HepG2 (cell line): Measurements from ENCODE around the gene S1PR2. TPM values are rescaled to one million over a fixed set of nuclear protein-coding genes. Genes with fewer than 3 reads are reported as not detected.
A peak's percentile ranks its signal among the peaks of the same experiment; 100 is the strongest.

Experiments used
- BCL6 ChIP-seq: IDR thresholded peaks from 2 replicates; pipeline ENCODE4 v1.6.1; 2016; ENCODE audit warnings: missing genetic modification reagents, missing compliant biosample characterization
- CBFB ChIP-seq: sonication (generic); formaldehyde crosslinking; IDR thresholded peaks from 2 replicates; pipeline ENCODE4 v1.4.0; 2020; ENCODE audit warnings: missing genetic modification reagents
- CBX2 ChIP-seq, 2 experiments: fragments of 200-600 bp in 1 of 2; sonication (generic); formaldehyde crosslinking in 1 of 2; IDR thresholded peaks; 2 replicates each; pipeline versions ENCODE4 v1.7.0 to v1.8.1; 2018 to 2022; ENCODE audit warnings: low read depth in 2 of 2, low read length in 1 of 2, mild to moderate bottlenecking in 1 of 2, missing genetic modification reagents in 1 of 2
- DNMT1 ChIP-seq: sonication (generic); formaldehyde crosslinking; IDR thresholded peaks from 2 replicates; pipeline ENCODE4 v1.5.1; 2020; ENCODE audit warnings: mild to moderate bottlenecking, missing genetic modification reagents
- DNMT3B ChIP-seq: conservative IDR thresholded peaks from 2 replicates; pipeline ENCODE4 v1.6.1; 2016; ENCODE audit warnings: missing biosample characterization, control low read depth
- DR1 ChIP-seq: sonication (generic); formaldehyde crosslinking; IDR thresholded peaks from 2 replicates; pipeline ENCODE4 v1.8.0; 2021; ENCODE audit warnings: mild to moderate bottlenecking, missing genetic modification reagents, inconsistent platforms
- FOXA3 ChIP-seq: IDR thresholded peaks from 2 replicates; pipeline ENCODE4 v1.6.1; 2016; ENCODE audit warnings: missing genetic modification reagents, missing compliant biosample characterization
- FOXJ3 ChIP-seq: sonication (generic); formaldehyde crosslinking; IDR thresholded peaks from 2 replicates; pipeline ENCODE4 v1.4.0; 2020; ENCODE audit warnings: missing genetic modification reagents, mild to moderate bottlenecking, borderline replicate concordance
- HNRNPL ChIP-seq: fragments of 200-400 bp; formaldehyde crosslinking; IDR thresholded peaks from 2 replicates; pipeline ENCODE4 v1.6.1; 2017; ENCODE audit warnings: mild to moderate bottlenecking, low read depth, low read length
- HOXA5 ChIP-seq: sonication (generic); formaldehyde crosslinking; IDR thresholded peaks from 2 replicates; pipeline ENCODE4 v1.4.0; 2020; ENCODE audit warnings: missing genetic modification reagents
- IRF1 ChIP-seq: sonication (generic); formaldehyde crosslinking; IDR thresholded peaks from 2 replicates; pipeline ENCODE4 v1.4.0; 2020; ENCODE audit warnings: low read depth, mild to moderate bottlenecking, missing genetic modification reagents
- KDM1A ChIP-seq: IDR thresholded peaks from 2 replicates; pipeline ENCODE4 v1.6.1; 2016; ENCODE audit warnings: missing compliant biosample characterization
- KDM5A ChIP-seq: fragments of 200-600 bp; sonication (generic); IDR thresholded peaks from 2 replicates; pipeline ENCODE4 v1.7.0; 2018; ENCODE audit warnings: antibody characterized with exemption, mild to moderate bottlenecking, low read length, borderline replicate concordance
- KLF15 ChIP-seq: sonication (generic); formaldehyde crosslinking; IDR thresholded peaks from 2 replicates; pipeline ENCODE4 v1.8.1; 2023; ENCODE audit warnings: borderline replicate concordance, mild to moderate bottlenecking, inconsistent platforms, missing genetic modification reagents, mixed read lengths
- MATR3 ChIP-seq: sonication (generic); formaldehyde crosslinking; IDR thresholded peaks from 2 replicates; pipeline ENCODE4 v1.4.0; 2020; ENCODE audit warnings: missing genetic modification reagents
- MLLT10 ChIP-seq: sonication (generic); formaldehyde crosslinking; IDR thresholded peaks from 2 replicates; pipeline ENCODE4 v1.4.0; 2020; ENCODE audit warnings: missing genetic modification reagents
- NFKBIZ ChIP-seq: IDR thresholded peaks from 2 replicates; pipeline ENCODE4 v1.6.1; 2018; ENCODE audit warnings: missing genetic modification reagents, missing compliant biosample characterization
- NFYC ChIP-seq: IDR thresholded peaks from 2 replicates; pipeline ENCODE4 v1.6.1; 2016; ENCODE audit warnings: missing genetic modification reagents, missing compliant biosample characterization
- NR2C2 ChIP-seq: sonication (generic); formaldehyde crosslinking; IDR thresholded peaks from 2 replicates; pipeline ENCODE4 v1.4.0; 2020; ENCODE audit warnings: missing genetic modification reagents, mild to moderate bottlenecking, moderate library complexity, borderline replicate concordance
- PAF1 ChIP-seq: IDR thresholded peaks from 2 replicates; pipeline ENCODE4 v1.6.1; 2016; ENCODE audit warnings: missing genetic modification reagents, missing compliant biosample characterization
- PLRG1 ChIP-seq: fragments of 450-650 bp; conservative IDR thresholded peaks from 2 replicates; pipeline ENCODE4 v1.6.1; 2016
- POLR2AphosphoS5 ChIP-seq: IDR thresholded peaks from 2 replicates; pipeline ENCODE4 v1.6.1; 2012; ENCODE audit warnings: low read depth, low read length
- RNF2 ChIP-seq: fragments of 450-650 bp; conservative IDR thresholded peaks from 2 replicates; pipeline ENCODE4 v1.6.1; 2016; ENCODE audit warnings: low read depth
- SP140L ChIP-seq: sonication (generic); formaldehyde crosslinking; IDR thresholded peaks from 2 replicates; pipeline ENCODE4 v1.4.0; 2020; ENCODE audit warnings: missing genetic modification reagents, borderline replicate concordance
- YY1 ChIP-seq: IDR thresholded peaks from 2 replicates; pipeline ENCODE4 v1.6.1; 2011; ENCODE audit warnings: low read length, low read depth, moderate library complexity, mild to moderate bottlenecking; ENCODE audit not compliant: insufficient read depth, insufficient replicate concordance
- ZNF329 ChIP-seq: sonication (generic); formaldehyde crosslinking; IDR thresholded peaks from 2 replicates; pipeline ENCODE4 v1.9.0; 2021; ENCODE audit warnings: low read depth, mild to moderate bottlenecking, missing genetic modification reagents
- ZNF431 ChIP-seq: sonication (generic); formaldehyde crosslinking; IDR thresholded peaks from 2 replicates; pipeline ENCODE4 v1.9.0; 2022; ENCODE audit warnings: missing genetic modification reagents, low read depth, mild to moderate bottlenecking, borderline replicate concordance
- ZNF543 ChIP-seq: sonication (generic); formaldehyde crosslinking; IDR thresholded peaks from 2 replicates; pipeline ENCODE4 v1.4.0; 2020; ENCODE audit warnings: mild to moderate bottlenecking, missing genetic modification reagents
- ZNF674 ChIP-seq: sonication (generic); formaldehyde crosslinking; IDR thresholded peaks from 2 replicates; pipeline ENCODE4 v1.5.0; 2020; ENCODE audit warnings: low read depth, mild to moderate bottlenecking, missing genetic modification reagents
- ZNF773 ChIP-seq: sonication (generic); formaldehyde crosslinking; IDR thresholded peaks from 2 replicates; pipeline ENCODE4 v1.4.0; 2020; ENCODE audit warnings: missing genetic modification reagents, borderline replicate concordance
- ZNF775 ChIP-seq: sonication (generic); formaldehyde crosslinking; IDR thresholded peaks from 2 replicates; pipeline ENCODE4 v1.4.0; 2020; ENCODE audit warnings: missing genetic modification reagents, mild to moderate bottlenecking, moderate library complexity, borderline replicate concordance
- ZNF83 ChIP-seq: sonication (generic); formaldehyde crosslinking; IDR thresholded peaks from 2 replicates; pipeline ENCODE4 v1.4.0; 2020; ENCODE audit warnings: missing genetic modification reagents, mild to moderate bottlenecking, borderline replicate concordance
- polyA plus RNA-seq, 8 experiments: library from polyadenylated mRNA; depleted of rRNA in 3 of 8; stranded (reverse) in 7 of 8; unstranded in 1 of 8; fragments of >200 nt; fragmentation: Illumina TruSeq in 4 of 8; extraction: Trizol in 4 of 8; gene quantifications; 2 replicates each; pipeline versions ENCODE4 v1.2.1 to v1.2.3, GENCODE V29; 2011 to 2016; ENCODE audit warnings: low read depth in 4 of 8, missing spikeins in 1 of 8, mixed read lengths in 1 of 8; ENCODE audit not compliant: insufficient read depth in 1 of 8
- total RNA-seq, 5 experiments: library from RNA; depleted of rRNA; stranded (reverse); fragments of >200 nt; fragmentation: Illumina TruSeq; extraction: Trizol; gene quantifications; 2 replicates each; pipeline ENCODE4 v1.2.3, GENCODE V29; 2016; ENCODE audit warnings: low read depth in 1 of 5

Gene S1PR2
- total and polyA plus RNA-seq, 2 of the 13 experiments (the other 11 are each of a cell fraction or from before 2014, with no cell fraction given): 0.91 to 1.3 TPM

GRCh38 chr19:10251792-10252694, 20.9 kb upstream of the S1PR2 start, which contains the start of gene MRPL4 (continued):
- TF ChIP-seq IRF1: 0 out of 2 replicates have a peak, but pooled peaks have one; percentile 33
- 0 out of 2 replicates have a peak, but pooled peaks have one; percentile 38 for TF ChIP-seq BCL6 (CRISPR knock-in tag)
- peak; percentile 27; the same call in 1 of the 2 replicates for TF ChIP-seq NFKBIZ (CRISPR knock-in tag)
- no peak for TF ChIP-seq ZNF773 (CRISPR knock-in tag)
- peak; percentile 90 for TF ChIP-seq NFYC
- TF ChIP-seq ZNF431 (CRISPR knock-in tag): peak; percentile 87
- peak; percentile 67; the same call in 1 of the 2 replicates for TF ChIP-seq FOXA3 (CRISPR knock-in tag)
- TF ChIP-seq YY1: peak; percentile 66
- TF ChIP-seq ZNF543 (CRISPR knock-in tag): no peak
- no peak for TF ChIP-seq KLF15 (CRISPR knock-in tag)
- TF ChIP-seq CBFB (CRISPR knock-in tag): peak; percentile 94; the same call in 1 of the 2 replicates
- no peak for TF ChIP-seq KDM1A (CRISPR knock-in tag)
- no peak for TF ChIP-seq PAF1 (CRISPR knock-in tag)
- peak; percentile 86; the same call in 1 of the 2 replicates for TF ChIP-seq DNMT1 (CRISPR knock-in tag)
- peak; percentile 93 for TF ChIP-seq HOXA5
- peak; percentile 97 for TF ChIP-seq KDM5A
- TF ChIP-seq SP140L (CRISPR knock-in tag): no peak
- no peak for TF ChIP-seq FOXJ3 (CRISPR knock-in tag)
- TF ChIP-seq POLR2AphosphoS5: peak; percentile 79
- TF ChIP-seq PLRG1: no peak
- TF ChIP-seq NR2C2 (CRISPR knock-in tag): peak; percentile 99
- 0 out of 2 replicates have a peak, but pooled peaks have one; percentile 77 for TF ChIP-seq ZNF674
- peak; percentile 27; the same call in 1 of the 2 replicates for TF ChIP-seq ZNF329 (CRISPR knock-in tag)
- no peak for TF ChIP-seq CBX2 (IDR thresholded peaks at IDR 0.05; ENCODE audit: low read depth, low read length)
- no peak for TF ChIP-seq CBX2 (CRISPR knock-in tag; IDR thresholded peaks at IDR 0.05; ENCODE audit: low read depth)
- TF ChIP-seq ZNF775 (CRISPR knock-in tag): 0 out of 2 replicates have a peak, but pooled peaks have one; percentile 54
- TF ChIP-seq MATR3: no peak
- 0 out of 2 replicates have a peak, but pooled peaks have one; percentile 34 for TF ChIP-seq DNMT3B (CRISPR knock-in tag)
- peak; percentile 89 for TF ChIP-seq RNF2
- no peak for TF ChIP-seq MLLT10 (CRISPR knock-in tag)
- TF ChIP-seq ZNF83: peak; percentile 74; the same call in 1 of the 2 replicates
- no peak for TF ChIP-seq HNRNPL
- peak; percentile 75; the same call in 1 of the 2 replicates for TF ChIP-seq DR1 (CRISPR knock-in tag)
